ENCODE data around the gene FRMD8. TPM values are rescaled to one million over a fixed set of nuclear protein-coding genes. Genes with fewer than 3 reads are reported as not detected.

The FRMD8 gene
- total RNA-seq (36.3 and 64.6 TPM in 2 replicates), polyA plus RNA-seq (26.8 and 32.6 TPM in 2 replicates)

- Histone ChIP-seq H3K27ac (no peak within 1 kb of the TSS), H3K36me3 (no peaks in the 10 kb centered on the region), H3K9me3 (ENCODE audit: low read depth) (no peaks in the 10 kb centered on the region), H3K4me3 (peak within 1 kb of the TSS; percentile 47), H3K4me1 (ENCODE audit: low read depth) (peaks cover 28% of the 10 kb centered on the region), H3K27me3 (no peaks in the 10 kb centered on the region)
- TF ChIP-seq CTCF (IDR thresholded peaks at IDR 0.05; ENCODE audit: low read depth, low read length), result no peak
- DNase-seq (ENCODE audit: low read depth in 1 of 2, low spot score in 1 of 2), result peak; percentile 82 to 90
Observed at GRCh38 chr11:65386307-65387140, at the start of gene FRMD8. FRMD8 (plus strand) TSS chr11:65386637; CDS start chr11:65387037, 400 bp downstream.

GRCh38 chr11:65338676-65339075 is 47.8 kb upstream of the FRMD8 start:
- no peaks in the 10 kb centered on the region for H3K9me3 ChIP-seq (ENCODE audit: low read depth)
- DNase-seq (ENCODE audit: low read depth in 1 of 2, low spot score in 1 of 2), result no peak
- H3K27ac ChIP-seq, result no peak overlapping the region
- peaks cover 24% of the 10 kb centered on the region for H3K36me3 ChIP-seq
- no peak overlapping the region for H3K4me3 ChIP-seq
- peaks cover 7% of the 10 kb centered on the region for H3K4me1 ChIP-seq (ENCODE audit: low read depth)
- no peak for TF ChIP-seq CTCF (IDR thresholded peaks at IDR 0.05; ENCODE audit: low read depth, low read length)
- H3K27me3 ChIP-seq, result no peaks in the 10 kb centered on the region

GRCh38 chr11:65340226-65340625 is 46.2 kb upstream of the FRMD8 start:
- H3K9me3 ChIP-seq (ENCODE audit: low read depth), result no peaks in the 10 kb centered on the region
- H3K4me3 ChIP-seq, result no peak overlapping the region
- peaks cover 7% of the 10 kb centered on the region for H3K4me1 ChIP-seq (ENCODE audit: low read depth)
- peaks cover 32% of the 10 kb centered on the region for H3K36me3 ChIP-seq
- no peaks in the 10 kb centered on the region for H3K27me3 ChIP-seq
- no peak for DNase-seq (ENCODE audit: low read depth in 1 of 2, low spot score in 1 of 2)
- TF ChIP-seq CTCF (IDR thresholded peaks at IDR 0.05; ENCODE audit: low read depth, low read length), result no peak
- no peak overlapping the region for H3K27ac ChIP-seq

- Histone ChIP-seq H3K4me1 (ENCODE audit: low read depth) (peaks cover 7% of the 10 kb centered on the region), H3K27me3 (no peaks in the 10 kb centered on the region), H3K36me3 (peaks cover 47% of the 10 kb centered on the region), H3K9me3 (ENCODE audit: low read depth) (no peaks in the 10 kb centered on the region), H3K4me3 (no peak overlapping the region), H3K27ac (peak overlapping the region; percentile 48)
- no peak for DNase-seq (ENCODE audit: low read depth in 1 of 2, low spot score in 1 of 2)
- no peak for TF ChIP-seq CTCF (IDR thresholded peaks at IDR 0.05; ENCODE audit: low read depth, low read length)
Observed at GRCh38 chr11:65341856-65342255, 44.6 kb upstream of the FRMD8 start.

GRCh38 chr11:65351511-65351910 is 34.9 kb upstream of the FRMD8 start:
- TF ChIP-seq CTCF (IDR thresholded peaks at IDR 0.05; ENCODE audit: low read depth, low read length), result no peak
- no peak for DNase-seq (ENCODE audit: low read depth in 1 of 2, low spot score in 1 of 2)
- Histone ChIP-seq H3K4me1 (ENCODE audit: low read depth) (peaks cover 7% of the 10 kb centered on the region), H3K27me3 (peaks cover 12% of the 10 kb centered on the region), H3K27ac (no peak overlapping the region), H3K36me3 (peaks cover 46% of the 10 kb centered on the region), H3K4me3 (no peak overlapping the region), H3K9me3 (ENCODE audit: low read depth) (no peaks in the 10 kb centered on the region)

All from cardiac muscle cell (in vitro differentiated cells and primary cell).